GM12874 (cell line): ENCODE data around the gene AP1AR.

ENCODE experiments used
- CTCF ChIP-seq: IDR thresholded peaks from 2 replicates; pipeline ENCODE4 v1.5.1; 2011; ENCODE audit warnings: low read depth, mild to moderate bottlenecking, control low read depth, low read length, moderate library complexity; ENCODE audit not compliant: insufficient read depth

Gene AP1AR

GRCh38 chr4:112315446-112315845, 83.9 kb downstream of the AP1AR start:
- TF ChIP-seq CTCF: no peak

DNA sequence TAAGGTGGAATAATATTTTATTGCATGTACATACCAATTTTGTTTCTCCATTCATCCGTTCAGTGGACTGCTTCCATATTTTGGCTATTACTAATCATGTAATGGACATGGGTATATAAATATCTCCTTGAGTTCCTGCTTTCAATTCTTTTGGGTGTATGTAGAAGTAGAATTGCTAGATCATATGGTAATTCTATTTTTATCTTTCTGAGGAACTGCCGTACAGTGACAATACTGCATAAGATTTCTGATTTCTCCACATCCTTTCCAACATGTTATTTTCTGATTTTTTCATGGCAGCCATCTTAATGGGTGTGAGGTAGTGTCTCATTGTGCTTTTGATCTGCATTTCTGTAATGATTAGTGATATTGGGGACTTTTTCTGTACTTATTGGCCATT, 84.8 kb downstream of the AP1AR start:
- TF ChIP-seq CTCF: no peak

GRCh38 chr4:112318239-112319142, 86.9 kb downstream of the AP1AR start:
- no peak for TF ChIP-seq CTCF
